Stimulated activated CD4-positive, alpha-beta T cell treated with anti-CD3 and anti-CD28 coated beads, Interleukin-2, amount 100 ng/mL, for 24 hours (primary cell): ENCODE measurements around the gene CYGB.
A peak's percentile ranks its signal among the peaks of the same experiment; 100 is the strongest.

Experiments
- DNase-seq, 2 donors: peaks; one replicate each; pipeline ENCODE4 v3.0.0-alpha.2; 2020

Gene CYGB

DNA sequence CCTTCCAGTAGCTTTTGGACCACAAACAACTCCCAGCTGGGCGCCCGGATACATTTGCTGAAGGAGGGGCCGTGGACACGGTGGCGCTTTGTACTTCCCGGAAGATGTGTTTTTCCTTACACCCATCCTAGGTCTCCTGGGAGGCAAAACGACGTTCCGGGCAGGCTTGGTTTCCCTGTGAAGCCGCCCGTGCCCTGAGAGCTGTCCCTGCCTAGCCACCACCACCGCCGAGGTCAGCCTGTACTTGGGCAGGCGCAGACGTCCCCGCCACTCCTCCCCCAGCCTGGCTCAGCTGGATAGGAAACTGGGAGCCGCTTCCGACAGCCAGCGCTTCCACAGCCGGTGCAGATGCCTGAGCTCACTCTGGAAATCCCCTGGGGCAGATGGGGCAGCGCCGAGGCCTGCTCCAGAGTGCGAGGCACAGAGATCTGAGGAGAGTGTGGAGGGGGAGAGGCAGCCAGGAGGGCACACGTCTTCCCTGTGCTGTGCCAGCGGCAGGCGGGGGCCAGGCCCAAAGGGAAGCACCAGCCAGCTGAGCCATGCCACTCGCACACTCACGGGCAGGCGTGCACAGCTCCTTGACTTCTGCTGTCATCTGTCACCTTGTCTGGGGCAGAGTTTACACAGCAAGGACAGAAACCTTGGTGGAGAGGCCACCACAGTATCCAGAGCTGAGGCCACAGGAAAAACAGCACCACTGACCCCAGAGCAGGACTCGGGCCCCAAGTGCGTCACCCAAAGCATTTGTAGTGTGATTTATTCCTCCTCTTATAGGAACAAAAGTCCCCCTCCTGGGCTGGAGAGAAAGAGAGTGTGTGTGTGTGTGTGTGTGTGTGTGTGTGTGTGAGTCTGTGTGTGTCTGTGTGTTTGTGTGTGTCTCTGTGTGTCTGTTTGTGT lies 39.3 kb downstream of the CYGB start:
- no peak for DNase-seq

DNA sequence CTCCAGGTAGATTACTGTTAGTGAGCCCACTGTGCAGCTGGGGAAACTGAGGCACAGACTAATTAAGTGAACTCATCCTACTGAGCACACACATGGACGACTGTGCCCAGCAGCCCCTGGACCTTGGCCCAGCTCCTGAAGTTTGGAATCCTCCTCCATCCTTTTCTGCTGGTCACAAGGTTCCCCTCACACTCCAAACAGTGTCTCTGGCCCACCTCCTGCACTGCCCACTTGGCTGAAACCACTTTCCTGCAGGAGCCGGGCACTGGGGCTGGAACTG lies 39.9 kb downstream of the CYGB start:
- no peak for DNase-seq

- DNase-seq: no peak
Observed at GRCh38 chr17:76496464-76496863, 41.0 kb downstream of the CYGB start.

DNA sequence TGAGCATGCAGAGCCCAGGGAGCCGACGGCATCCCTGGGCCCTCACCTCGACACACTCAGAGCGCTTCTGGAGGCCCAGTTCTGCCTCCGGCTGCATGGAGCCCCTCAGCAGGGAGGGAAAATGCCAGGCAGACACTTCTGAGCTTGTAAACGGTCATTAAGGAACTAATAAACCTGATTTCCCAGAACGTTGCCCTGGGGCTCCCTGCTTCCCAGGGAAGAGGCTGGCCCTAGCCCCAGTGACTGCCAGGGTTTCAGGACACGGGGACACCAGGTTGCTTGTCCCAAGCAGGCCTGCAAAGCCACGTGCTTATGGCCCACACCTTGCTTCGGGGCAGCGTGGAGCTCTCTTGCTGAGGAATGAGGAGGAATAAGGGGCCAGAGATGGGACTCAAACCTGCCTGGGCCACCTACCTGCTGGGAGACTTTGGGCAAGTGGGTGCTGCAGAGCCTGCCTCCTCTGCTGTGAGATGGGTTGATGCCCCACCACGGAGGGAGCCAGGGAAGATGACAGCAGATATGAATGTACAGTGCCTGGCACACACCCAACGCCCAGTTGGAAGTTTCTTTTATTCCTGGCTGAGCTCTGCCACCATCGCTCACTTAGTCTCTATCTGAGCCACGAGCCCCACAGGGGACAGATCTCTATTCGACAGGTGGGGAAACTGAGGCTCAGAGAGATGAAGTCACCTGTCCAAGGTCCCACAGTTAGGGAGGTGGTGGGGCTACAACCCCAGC lies 41.7 kb downstream of the CYGB start:
- no peak for DNase-seq

- peak in 1 of 2 donors; percentile 29 for DNase-seq
Observed at GRCh38 chr17:76493505-76494167, 43.9 kb downstream of the CYGB start.

DNA sequence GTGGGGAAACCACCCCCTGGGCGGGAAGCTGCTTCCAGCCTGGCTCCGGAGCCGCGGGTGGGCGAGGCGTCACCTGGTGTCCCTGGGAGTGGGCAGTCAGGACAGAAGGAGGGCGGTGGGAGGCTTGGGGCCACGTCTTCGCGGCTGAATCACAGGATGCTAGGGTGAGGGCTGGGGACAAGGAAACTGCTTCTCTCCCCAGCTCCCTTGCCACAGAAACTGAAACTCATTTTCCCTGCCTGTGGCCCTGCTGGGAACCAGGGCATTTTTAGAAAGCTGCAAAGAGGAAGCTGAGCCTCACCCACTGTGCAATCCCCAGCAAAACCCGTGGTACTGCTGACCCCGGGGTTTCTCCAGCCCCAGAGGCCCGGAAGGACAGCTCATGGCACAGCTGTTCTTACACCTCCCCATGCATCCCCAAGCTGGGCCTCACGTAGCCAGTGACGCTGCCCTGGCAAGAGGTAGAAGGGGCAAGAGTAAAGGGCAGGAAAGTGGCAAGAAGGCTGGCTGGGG lies 44.5 kb downstream of the CYGB start:
- DNase-seq: peak; percentile 33 to 58

GRCh38 chr17:76492123-76492988 lies 45.2 kb downstream of the CYGB start:
- no peak for DNase-seq

- no peak for DNase-seq
Observed at GRCh38 chr17:76491271-76492122, 46.0 kb downstream of the CYGB start.

- no peak for DNase-seq
Observed at GRCh38 chr17:76490112-76490710, 47.3 kb downstream of the CYGB start.

GRCh38 chr17:76487451-76488192 lies 49.9 kb downstream of the CYGB start:
- no peak for DNase-seq

GRCh38 chr17:76485569-76485968 lies 51.9 kb downstream of the CYGB start:
- no peak for DNase-seq

- no peak for DNase-seq
Observed at GRCh38 chr17:76484228-76484725, 53.2 kb downstream of the CYGB start.

DNA sequence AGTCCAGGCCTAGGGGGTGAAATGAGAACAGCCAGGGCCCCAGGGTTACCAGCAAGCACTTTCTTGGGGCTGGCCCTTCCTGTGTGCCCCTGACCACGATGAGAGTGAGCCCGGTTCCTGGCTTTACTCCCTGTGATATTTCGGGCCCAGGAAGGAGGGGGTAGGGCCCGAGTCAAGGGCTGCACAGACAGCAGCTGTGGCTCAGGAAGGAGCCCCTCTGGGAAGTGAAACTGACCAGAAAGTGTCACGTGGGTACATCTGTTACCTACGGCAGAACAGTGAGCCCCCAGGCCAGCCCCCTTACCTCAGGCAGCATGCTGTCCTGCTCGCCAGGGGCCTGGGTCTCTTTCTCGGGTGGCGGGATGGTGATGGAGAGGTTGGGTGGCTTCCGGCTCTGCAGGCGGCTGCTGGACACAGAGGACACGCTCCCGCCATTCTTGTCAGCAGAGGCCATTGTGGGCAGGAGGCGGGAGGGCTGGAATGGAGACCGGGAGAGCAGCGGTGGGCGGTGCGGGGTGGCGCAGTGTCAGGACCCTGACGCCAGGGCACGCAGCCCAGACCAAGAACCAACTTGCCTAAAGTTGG lies 56.3 kb downstream of the CYGB start:
- DNase-seq: no peak

- DNase-seq: no peak
Observed at GRCh38 chr17:76480632-76481031, 56.9 kb downstream of the CYGB start.

GRCh38 chr17:76479515-76480060 lies 57.9 kb downstream of the CYGB start:
- no peak for DNase-seq

GRCh38 chr17:76478730-76479514 lies 58.6 kb downstream of the CYGB start:
- no peak for DNase-seq

- DNase-seq: no peak
Observed at GRCh38 chr17:76478097-76478496, 59.4 kb downstream of the CYGB start.

DNA sequence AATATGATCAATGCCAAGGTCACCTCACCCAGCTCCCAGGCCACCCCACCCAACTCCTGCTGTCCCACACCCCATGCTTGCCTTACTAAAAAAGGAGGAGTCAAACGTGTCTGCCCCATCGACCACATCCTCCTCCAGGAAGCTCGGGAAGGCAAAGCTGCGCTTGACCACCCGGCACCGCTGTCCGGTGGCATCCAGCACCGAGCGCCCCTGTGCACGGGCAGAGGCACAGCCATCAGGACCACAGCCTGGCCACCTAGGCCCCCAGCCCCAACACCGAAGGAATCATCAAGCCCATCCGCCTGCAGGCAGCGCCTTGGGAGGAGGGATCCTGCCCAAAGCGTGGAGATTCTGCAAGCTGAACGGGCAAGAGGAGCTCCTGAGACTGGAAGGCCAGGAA lies 59.9 kb downstream of the CYGB start:
- DNase-seq: no peak
